ENCODE data around the gene HIVEP1.

Gene HIVEP1

GRCh38 chr6:12048609-12049008 lies 36.5 kb downstream of the HIVEP1 start:
- no peak for DNase-seq

GRCh38 chr6:12049165-12049564 lies 37.1 kb downstream of the HIVEP1 start:
- no peak for ATAC-seq
- DNase-seq, result no peak

More at GRCh38 chr6:12048609-12049008, 36.5 kb downstream of the HIVEP1 start:
- ATAC-seq, result peak; percentile 45

GRCh38 chr6:12051861-12052368 lies 39.8 kb downstream of the HIVEP1 start:
- DNase-seq (peak; percentile 56), ATAC-seq (peak; percentile 93)

DNA sequence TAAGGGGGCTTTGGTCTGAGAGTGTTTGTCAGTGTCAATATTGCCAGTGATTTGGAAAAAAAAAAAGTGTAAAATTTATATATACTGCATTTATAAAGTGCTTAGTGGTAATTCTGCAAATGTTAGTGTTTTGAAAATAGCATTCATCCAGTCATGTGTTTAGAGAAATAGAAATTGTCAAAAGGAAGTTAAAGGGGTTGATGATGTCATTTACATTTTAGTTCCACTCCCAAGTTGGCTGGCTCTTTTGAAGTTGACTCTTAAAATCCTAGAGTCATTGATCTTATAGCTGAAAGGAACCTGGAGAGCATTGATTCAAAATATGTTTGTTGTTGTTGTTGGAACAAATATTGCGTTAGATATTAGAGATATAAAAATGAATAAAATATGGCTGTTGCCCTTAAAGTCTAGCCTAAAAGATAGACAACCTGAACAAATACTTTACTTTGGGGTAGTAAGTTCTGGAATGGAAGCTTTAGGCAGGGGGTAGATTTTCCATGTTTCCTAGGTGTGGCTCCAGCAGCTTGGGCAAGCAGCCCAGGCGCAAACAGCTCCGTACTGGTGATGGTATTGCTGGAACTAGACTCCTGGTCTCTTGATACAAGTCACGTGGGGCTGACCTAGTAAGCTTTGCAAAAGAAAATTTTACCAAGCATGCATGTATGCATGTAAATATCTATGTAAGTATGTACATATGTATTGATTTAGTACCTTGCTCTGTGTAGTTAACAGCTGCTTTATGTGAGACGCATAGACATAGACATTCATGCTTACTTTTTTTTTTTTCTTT lies 46.3 kb downstream of the HIVEP1 start:
- DNase-seq (no peak), ATAC-seq (no peak)

DNA sequence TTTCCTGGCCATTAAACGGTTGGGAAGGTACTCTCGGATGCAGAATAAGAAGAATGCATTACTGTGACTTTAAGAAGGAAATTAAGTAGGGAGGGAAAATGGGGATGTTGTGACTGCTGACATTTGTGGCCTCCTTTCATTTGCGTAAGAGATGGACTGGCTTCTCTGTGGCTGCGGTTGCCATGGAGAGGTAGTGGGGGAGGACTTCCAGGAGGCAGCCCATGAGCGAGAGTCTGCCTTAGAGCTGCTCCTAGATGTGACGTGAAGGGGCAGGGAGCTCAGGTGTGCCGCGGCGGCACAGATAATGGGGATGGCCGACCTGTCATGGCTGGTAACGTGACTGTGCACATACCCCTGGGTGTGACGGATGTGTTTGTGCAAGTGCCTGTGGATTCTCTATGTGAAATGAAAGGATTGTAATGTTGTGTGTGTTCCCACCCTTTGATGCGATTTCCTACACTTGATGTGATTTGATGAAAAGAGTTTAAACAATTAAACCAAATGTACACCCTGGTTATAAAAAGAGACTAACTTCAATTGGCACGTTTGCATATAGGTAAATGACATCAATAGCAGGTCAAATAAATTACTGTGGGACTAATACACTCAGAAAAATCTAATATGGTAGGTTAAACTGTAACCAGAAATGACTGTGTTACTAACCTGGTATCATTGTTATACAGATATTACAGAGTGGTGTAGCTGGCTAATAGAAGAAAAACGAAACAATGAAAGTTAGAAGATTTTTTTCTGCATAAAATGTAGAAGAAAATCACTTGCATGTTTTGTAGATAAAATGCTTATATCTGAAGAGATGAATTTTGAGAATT lies 48.9 kb downstream of the HIVEP1 start:
- peak; percentile 94 for ATAC-seq
- DNase-seq, result peak; percentile 81

DNA sequence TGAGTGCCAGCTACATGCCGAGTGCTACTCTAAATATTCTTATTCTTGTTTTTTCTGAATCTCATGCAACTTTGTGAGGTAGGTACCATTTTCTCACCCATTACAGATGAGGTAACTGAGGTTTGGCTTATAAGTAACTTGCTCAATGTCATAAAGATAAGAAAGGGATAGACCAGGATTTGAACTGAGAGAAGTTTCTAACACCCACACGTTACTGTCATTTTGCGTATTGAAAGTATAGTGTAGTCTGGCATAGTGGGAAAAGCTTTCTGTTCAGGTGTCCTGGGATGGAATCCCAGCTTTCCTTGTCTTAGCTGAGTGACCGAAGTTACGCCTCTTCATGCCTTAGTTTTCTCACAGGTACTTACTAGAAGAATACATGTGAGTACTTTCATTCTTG lies 50.5 kb downstream of the HIVEP1 start:
- ATAC-seq, result no peak

DNA sequence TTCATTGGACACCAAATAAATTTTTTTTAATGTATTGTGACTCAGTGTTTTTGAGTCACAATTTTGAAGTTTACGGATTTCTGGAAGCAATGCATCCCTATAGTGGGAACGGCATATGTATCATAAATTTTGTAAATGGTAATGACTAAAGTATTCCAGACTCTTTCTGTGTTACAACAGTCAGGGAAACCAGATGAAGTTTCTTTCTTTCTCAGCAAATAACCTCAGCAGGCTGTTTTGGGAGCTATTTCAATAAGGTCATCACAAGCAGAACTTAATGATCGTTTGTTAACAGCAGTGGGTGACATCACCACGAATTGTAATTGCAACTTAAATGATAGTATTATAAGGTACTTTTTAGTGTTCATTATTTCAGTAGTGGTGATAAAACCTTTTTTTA lies 52.0 kb downstream of the HIVEP1 start:
- DNase-seq (no peak), ATAC-seq (peak; percentile 38)

More for the DNA sequence above, 50.5 kb downstream of the HIVEP1 start:
- no peak for DNase-seq

DNA sequence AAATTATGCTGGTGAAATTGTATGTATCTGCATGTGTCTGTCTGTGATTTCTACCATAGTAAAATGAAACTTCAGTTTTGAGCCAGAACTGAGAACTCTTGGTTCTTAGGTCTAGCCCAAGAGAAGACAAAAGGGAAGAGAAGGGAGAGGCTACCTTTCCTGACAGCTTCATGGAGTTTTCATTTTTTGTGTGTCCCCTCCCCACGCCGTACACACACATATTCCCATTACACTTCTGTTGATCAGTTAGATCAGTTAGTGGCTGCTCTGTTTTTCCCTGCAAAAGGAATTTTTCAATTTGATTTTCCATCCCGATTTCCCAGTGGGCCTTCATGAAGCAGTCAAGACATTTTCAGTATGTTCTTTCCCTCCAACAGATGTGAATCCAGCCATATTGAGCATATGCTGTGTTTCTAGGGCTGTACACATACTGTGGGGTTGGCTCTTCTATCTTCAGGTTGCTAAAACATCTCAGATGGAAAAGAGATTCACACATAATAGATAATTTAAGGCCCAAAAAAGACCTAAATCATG lies 52.5 kb downstream of the HIVEP1 start:
- ATAC-seq, result no peak

DNA sequence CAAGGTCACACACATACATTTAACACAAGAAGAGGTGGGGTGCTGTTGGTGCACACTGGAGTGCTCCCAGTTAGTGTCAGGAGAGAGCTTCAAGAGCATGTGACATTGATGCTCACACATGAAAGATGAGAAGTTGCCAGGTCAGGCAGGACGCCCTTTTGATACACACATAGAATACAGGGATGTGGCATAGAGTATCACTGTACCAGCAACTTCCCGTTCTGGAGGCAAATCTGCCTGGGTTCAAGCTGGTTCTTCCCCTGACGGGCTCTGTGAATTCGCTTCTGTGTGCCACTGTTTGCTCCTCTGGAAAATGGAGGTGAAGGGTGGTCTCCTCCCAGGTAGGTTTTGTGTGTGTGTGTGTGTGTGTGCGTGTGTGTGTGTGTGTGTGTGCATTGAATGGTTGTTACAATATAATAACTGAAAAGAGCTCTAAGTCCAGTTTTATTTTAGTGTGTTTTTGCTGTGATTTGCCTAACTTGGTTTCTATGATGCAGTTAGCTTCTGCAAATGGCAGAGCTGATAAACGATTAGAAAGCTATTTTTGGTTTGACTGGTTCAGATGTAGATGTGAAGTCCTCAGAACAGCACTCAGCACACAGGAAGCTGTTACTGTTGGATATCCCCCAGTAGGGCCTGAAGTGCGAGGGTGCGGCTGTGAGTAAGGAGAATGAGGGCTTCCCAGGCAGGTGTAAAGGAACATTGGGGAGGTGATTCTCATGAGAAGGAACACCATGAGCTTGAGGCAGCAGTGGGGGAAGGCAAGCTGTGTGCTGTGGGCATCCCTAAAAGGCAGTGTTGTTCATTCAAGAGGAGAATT lies 53.4 kb downstream of the HIVEP1 start:
- ATAC-seq (peak; percentile 19), DNase-seq (no peak)

More for the DNA sequence above, 52.5 kb downstream of the HIVEP1 start:
- no peak for DNase-seq

GRCh38 chr6:12066297-12066696 lies 54.2 kb downstream of the HIVEP1 start:
- no peak for DNase-seq
- ATAC-seq, result no peak

DNA sequence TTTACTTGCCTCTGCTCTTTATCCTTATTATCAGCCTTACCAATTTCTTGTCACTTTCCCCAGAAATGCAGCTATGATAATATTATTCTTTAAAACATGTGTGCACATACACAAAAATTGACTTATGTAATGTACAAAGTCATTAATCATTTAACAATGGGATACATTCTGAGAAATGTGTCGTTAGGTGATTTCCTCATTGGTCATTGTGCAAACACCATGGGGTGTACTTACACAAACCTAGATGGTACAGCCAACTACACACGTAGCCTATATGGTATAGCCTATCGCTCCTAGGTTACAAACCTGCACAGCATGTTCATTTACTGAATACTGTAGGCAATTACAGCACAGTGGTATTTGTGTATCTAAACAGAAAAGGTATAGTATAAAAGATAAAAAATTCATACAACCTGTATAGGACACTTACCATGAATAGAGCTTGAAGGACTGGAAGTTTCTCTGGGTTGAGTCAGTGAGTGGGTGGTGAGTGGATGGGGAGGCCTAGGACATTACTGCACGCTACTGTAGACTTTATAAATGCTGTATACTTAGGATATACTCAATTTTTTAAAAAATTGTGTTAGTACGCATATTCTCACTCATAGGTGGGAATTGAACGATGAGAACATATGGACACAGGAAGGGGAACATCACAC lies 56.9 kb downstream of the HIVEP1 start:
- DNase-seq, result no peak
- ATAC-seq, result no peak

- DNase-seq, result no peak
- no peak for ATAC-seq
These were observed 57.9 kb downstream of the HIVEP1 start for GRCh38 chr6:12069891-12070529.

GRCh38 chr6:12071064-12071615 lies 59.0 kb downstream of the HIVEP1 start:
- no peak for DNase-seq

DNA sequence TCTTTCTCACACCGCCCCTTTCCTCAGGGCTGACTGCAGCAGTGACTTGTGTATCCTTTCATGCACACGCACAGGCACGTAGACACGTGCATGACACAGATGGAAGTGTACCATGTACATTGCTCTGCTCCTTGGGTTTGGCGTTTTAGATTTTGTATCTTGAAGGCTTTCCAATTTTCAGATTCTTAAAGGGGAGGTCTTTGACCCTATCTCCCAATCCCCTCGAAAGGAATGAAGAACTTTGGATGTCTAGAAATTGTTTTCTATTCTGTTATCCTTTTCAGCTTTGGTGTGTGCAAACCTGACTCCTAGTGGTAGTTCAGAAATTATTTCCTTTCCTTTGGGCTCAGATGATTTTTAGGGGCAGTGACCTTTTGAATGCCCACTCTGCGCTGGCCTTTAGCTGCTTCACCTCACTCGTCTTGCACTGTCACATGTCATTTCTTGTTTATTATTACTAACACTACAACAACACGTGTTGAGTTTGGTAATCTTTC lies 63.0 kb downstream of the HIVEP1 start:
- no peak for DNase-seq
- ATAC-seq, result peak; percentile 46

More at GRCh38 chr6:12071064-12071615, 59.0 kb downstream of the HIVEP1 start:
- ATAC-seq, result no peak

DNA sequence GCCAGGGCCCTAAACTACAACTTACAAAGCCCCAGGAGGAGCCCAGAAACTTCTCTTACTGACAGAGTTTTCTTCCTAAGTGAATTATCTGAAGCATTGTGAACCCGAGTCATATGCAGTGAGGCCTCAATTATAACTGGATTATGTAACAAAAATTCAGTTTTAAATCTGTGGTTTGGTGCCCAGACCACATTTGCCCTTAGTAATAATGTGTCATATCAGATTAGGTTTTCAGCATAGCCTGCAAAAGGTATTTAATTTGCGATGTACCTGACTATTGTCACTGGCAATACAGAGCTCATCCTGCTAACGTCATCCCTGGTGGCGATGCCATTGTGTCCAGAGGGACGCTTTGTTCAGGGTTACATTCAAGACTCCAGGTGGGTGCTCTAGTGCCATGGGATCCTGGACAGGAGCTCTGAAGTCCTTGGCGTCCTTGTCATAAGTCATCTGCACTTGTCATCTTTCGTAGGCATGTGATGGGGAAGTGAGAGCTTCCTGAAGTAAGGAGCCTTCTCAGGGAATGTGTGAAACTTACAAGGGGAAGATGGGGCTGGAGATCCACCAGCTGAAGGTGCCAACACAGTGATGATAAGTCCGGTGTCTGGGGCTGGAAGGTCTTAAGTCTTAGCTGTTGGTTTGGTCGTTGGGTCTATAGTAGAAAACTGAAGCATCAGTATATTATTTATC lies 65.1 kb downstream of the HIVEP1 start:
- peak; percentile 28 for ATAC-seq
- no peak for DNase-seq

GRCh38 chr6:12078014-12078413 lies 65.9 kb downstream of the HIVEP1 start:
- DNase-seq (no peak), ATAC-seq (no peak)

GRCh38 chr6:12081771-12082170 lies 69.7 kb downstream of the HIVEP1 start:
- DNase-seq, result no peak
- ATAC-seq, result no peak

DNA sequence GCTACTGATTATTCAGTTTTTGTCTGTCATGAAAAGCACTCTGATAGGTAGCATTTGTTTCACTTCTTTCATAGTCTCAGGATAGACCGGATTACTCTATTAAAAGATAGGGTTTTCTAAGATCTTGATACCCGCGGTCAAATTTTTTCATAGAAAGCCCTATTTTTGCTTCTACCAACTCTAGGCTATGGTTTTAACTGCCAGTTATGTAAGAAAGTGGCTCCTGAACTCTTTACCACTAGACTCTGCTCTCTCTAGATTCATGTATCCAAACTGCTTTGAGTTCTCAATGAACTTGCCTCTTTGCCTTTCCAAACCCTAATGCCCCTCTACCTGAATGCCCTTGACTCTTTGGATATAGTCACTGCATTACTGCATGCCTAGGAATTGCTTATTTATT lies 70.3 kb downstream of the HIVEP1 start:
- DNase-seq, result no peak
- no peak for ATAC-seq

- DNase-seq (no peak), ATAC-seq (no peak)
These were observed 71.2 kb downstream of the HIVEP1 start for GRCh38 chr6:12083302-12083701.

GRCh38 chr6:12083763-12084162 lies 71.7 kb downstream of the HIVEP1 start:
- ATAC-seq (no peak), DNase-seq (no peak)
